Keratinocyte (primary cell): ENCODE data around the gene OVOL1. TPM values are rescaled to one million over a fixed set of nuclear protein-coding genes. Genes with fewer than 3 reads are reported as not detected.

Experiments used
- DNase-seq: peaks from one replicate; pipeline ENCODE4 v3.0.0-alpha.2; 2011; ENCODE audit warnings: low read depth, missing footprints, low spot score
- FAIRE-seq: peaks from 2 replicates; lab custom pipeline; 2011; peaks lifted over from hg19 to GRCh38; lab: Jason Lieb, UNC
- H2AFZ ChIP-seq: 2 replicates; pipeline ENCODE4 v1.6.0; 2012; ENCODE audit warnings: low read length, control low read depth, inconsistent platforms; ENCODE audit not compliant: control insufficient read depth
- H3K27ac ChIP-seq: 2 replicates; pipeline ENCODE4 v1.5.1; 2011; ENCODE audit warnings: low read length; ENCODE audit not compliant: control insufficient read depth, insufficient read depth
- H3K27me3 ChIP-seq: 3 replicates; pipeline ENCODE4 v1.6.0; 2011; ENCODE audit warnings: low read length; ENCODE audit not compliant: control insufficient read depth, insufficient read depth; ENCODE audit errors: extremely low read depth
- H3K36me3 ChIP-seq, 2 experiments: 2 replicates in 1 of 2; 3 replicates in 1 of 2; pipeline ENCODE4 v1.5.1; 2011; ENCODE audit warnings: low read length in 2 of 2, mild to moderate bottlenecking in 1 of 2; ENCODE audit not compliant: control insufficient read depth in 2 of 2, insufficient read depth in 2 of 2; ENCODE audit errors: extremely low read depth in 1 of 2
- H3K4me1 ChIP-seq: 3 replicates; pipeline ENCODE4 v1.5.1; 2011; ENCODE audit warnings: low read length; ENCODE audit not compliant: control insufficient read depth, insufficient read depth; ENCODE audit errors: extremely low read depth
- H3K4me2 ChIP-seq: 3 replicates; pipeline ENCODE4 v1.6.0; 2011; ENCODE audit warnings: low read depth, low read length; ENCODE audit not compliant: control insufficient read depth, insufficient read depth; ENCODE audit errors: extremely low read depth
- H3K4me3 ChIP-seq, 3 experiments: fragments of 200-600 bp in 1 of 3; sonication (generic) in 1 of 3; 2 replicates in 2 of 3; 3 replicates in 1 of 3; pipeline ENCODE4 v1.5.1; 2011 to 2016; ENCODE audit warnings: low read length in 3 of 3, mild to moderate bottlenecking in 3 of 3, control low read depth in 2 of 3, inconsistent platforms in 1 of 3, low read depth in 1 of 3, mixed read lengths in 1 of 3, mixed run types in 1 of 3, moderate library complexity in 1 of 3; ENCODE audit not compliant: control insufficient read depth in 2 of 3, insufficient read depth in 2 of 3; ENCODE audit errors: extremely low read depth in 1 of 3
- H3K79me2 ChIP-seq: 2 replicates; pipeline ENCODE4 v1.6.0; 2012; ENCODE audit warnings: low read length; ENCODE audit not compliant: control insufficient read depth, insufficient read depth
- H3K9ac ChIP-seq: 3 replicates; pipeline ENCODE4 v1.6.0; 2011; ENCODE audit warnings: low read length; ENCODE audit not compliant: control insufficient read depth, insufficient read depth; ENCODE audit errors: extremely low read depth
- H3K9me1 ChIP-seq: 3 replicates; pipeline ENCODE4 v1.6.0; 2011; ENCODE audit warnings: low read length; ENCODE audit not compliant: control insufficient read depth, insufficient read depth; ENCODE audit errors: extremely low read depth
- H3K9me3 ChIP-seq: 2 replicates; pipeline ENCODE4 v1.5.1; 2012; ENCODE audit warnings: low read depth, low read length; ENCODE audit not compliant: control insufficient read depth
- H4K20me1 ChIP-seq: 3 replicates; pipeline ENCODE4 v1.6.0; 2011; ENCODE audit warnings: low read length; ENCODE audit not compliant: control insufficient read depth, insufficient read depth; ENCODE audit errors: extremely low read depth
- EZH2 ChIP-seq: IDR thresholded peaks from one replicate; pipeline ENCODE4 v1.6.1; 2012; ENCODE audit warnings: inconsistent platforms, mild to moderate bottlenecking, low read length, moderate library complexity
- dilution Hi-C: fragments of 300-500 bp; cut with MboI; formaldehyde crosslinking; loops from one replicate; pipeline ENCODE4 v1.7.0; 2020; ENCODE audit warnings: low sequenced_read_pairs; ENCODE audit not compliant: extremely low pct_ligation_motif_present
- polyA plus RNA-seq, 5 experiments: library from polyadenylated mRNA; depleted of rRNA in 3 of 5; stranded (reverse) in 3 of 5; stranded (forward) in 1 of 5; unstranded in 1 of 5; fragments of >200 nt; gene quantifications; 1 replicate in 1 of 5; 2 replicates in 3 of 5; 3 replicates in 1 of 5; pipeline versions ENCODE4 v1.2.1 to v1.2.3, GENCODE V29; 2011 to 2012; ENCODE audit warnings: missing spikeins in 2 of 5, low read depth in 1 of 5, low replicate concordance in 1 of 5
- TF ChIP-seq, protein P1 (sequence below), 3 experiments: IDR thresholded peaks in 1 of 3; conservative IDR thresholded peaks in 1 of 3; optimal IDR thresholded peaks in 1 of 3; 2 replicates in 2 of 3; 3 replicates in 1 of 3; pipeline versions ENCODE3 to v1.5.1; 2011; ENCODE audit warnings: low read length in 3 of 3, mild to moderate bottlenecking in 3 of 3, moderate library complexity in 2 of 3, control low read depth in 1 of 3, inconsistent platforms in 1 of 3; ENCODE audit not compliant: insufficient read depth in 2 of 3; ENCODE audit errors: extremely low read depth in 1 of 3

The OVOL1 gene
- polyA plus RNA-seq, 1 donor (not counting 4 experiments of a cell fraction or from before 2014, with no cell fraction given) = 7.5 TPM

DNA sequence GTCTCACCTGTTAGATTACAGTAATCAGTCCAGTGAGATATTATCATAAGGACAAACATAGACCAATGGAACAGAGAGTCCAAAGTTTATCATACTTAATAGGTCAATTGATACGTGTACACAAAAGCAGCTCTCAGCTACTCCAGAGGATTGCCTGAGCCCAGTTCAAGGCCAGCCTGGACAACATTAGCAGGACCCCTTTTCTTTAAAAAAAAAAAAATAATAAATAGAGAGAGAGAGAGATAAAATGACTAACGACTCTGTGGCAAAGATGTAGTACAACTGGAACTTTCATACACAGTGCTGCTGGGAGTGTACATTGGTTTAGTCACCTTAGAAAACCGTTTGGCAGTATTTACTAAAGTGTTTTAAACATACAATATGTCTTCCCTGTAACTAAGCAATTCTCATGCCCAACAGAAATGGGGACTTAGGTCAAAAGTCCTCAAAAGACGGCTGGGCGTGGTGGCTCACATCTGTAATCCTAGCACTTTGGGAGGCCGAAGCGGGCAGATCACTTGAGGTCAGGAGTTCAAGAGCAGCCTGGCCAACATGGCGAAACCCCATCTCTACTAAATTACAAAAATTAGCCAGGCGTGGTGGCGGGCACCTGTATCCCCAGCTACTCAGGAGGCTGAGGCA lies 57.5 kb downstream of the OVOL1 start:
- Histone ChIP-seq H4K20me1 (no peaks in the 10 kb centered on the region), H3K27me3 (no peaks in the 10 kb centered on the region), H3K4me1 (peaks cover 4% of the 10 kb centered on the region), H3K27ac (no peak overlapping the region), H3K9me1 (no peaks in the 10 kb centered on the region), H3K36me3 (no peaks in the 10 kb centered on the region), H3K79me2 (no peaks in the 10 kb centered on the region), H3K9me3 (no peaks in the 10 kb centered on the region), H2AFZ (no peak overlapping the region), H3K4me3 (no peak overlapping the region), H3K4me2 (no peak overlapping the region), H3K9ac (no peak overlapping the region)
- TF ChIP-seq, protein P1, sequence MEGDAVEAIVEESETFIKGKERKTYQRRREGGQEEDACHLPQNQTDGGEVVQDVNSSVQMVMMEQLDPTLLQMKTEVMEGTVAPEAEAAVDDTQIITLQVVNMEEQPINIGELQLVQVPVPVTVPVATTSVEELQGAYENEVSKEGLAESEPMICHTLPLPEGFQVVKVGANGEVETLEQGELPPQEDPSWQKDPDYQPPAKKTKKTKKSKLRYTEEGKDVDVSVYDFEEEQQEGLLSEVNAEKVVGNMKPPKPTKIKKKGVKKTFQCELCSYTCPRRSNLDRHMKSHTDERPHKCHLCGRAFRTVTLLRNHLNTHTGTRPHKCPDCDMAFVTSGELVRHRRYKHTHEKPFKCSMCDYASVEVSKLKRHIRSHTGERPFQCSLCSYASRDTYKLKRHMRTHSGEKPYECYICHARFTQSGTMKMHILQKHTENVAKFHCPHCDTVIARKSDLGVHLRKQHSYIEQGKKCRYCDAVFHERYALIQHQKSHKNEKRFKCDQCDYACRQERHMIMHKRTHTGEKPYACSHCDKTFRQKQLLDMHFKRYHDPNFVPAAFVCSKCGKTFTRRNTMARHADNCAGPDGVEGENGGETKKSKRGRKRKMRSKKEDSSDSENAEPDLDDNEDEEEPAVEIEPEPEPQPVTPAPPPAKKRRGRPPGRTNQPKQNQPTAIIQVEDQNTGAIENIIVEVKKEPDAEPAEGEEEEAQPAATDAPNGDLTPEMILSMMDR (optimal IDR thresholded peaks at IDR 0.05 in 1 of 3, IDR thresholded peaks at IDR 0.05 in 1 of 3, conservative IDR thresholded peaks at IDR 0.05 in 1 of 3; ENCODE audit: extremely low read depth in 1 of 3, insufficient read depth in 2 of 3, low read length in 3 of 3) = no peak
- TF ChIP-seq EZH2 = no peak
- FAIRE-seq (no peak), DNase-seq (no peak)
- dilution Hi-C loops = no loop called here

Other genes starting within 250 kb of the OVOL1 start
- 9.1 to 23.0 TPM (median 11.0 TPM) in 3 replicates for gene LTBP3, start 228.7 kb upstream of the OVOL1 start, polyA plus RNA-seq
- gene ZNRD2, start 216.6 kb upstream of the OVOL1 start, polyA plus RNA-seq = 33.6 to 48.5 TPM (median 47.5 TPM) in 3 replicates
- gene FAM89B, start 214.5 kb upstream of the OVOL1 start, polyA plus RNA-seq = 11.5 to 37.6 TPM (median 13.5 TPM) in 3 replicates
- gene EHBP1L1, start 211.0 kb upstream of the OVOL1 start, polyA plus RNA-seq = 8.5 to 14.0 TPM (median 10.4 TPM) in 3 replicates
- 0.14 to 1.5 TPM (median 0.46 TPM) in 3 replicates for gene KCNK7, start 191.3 kb upstream of the OVOL1 start, polyA plus RNA-seq
- gene MAP3K11, start 172.8 kb upstream of the OVOL1 start, polyA plus RNA-seq = 13.6 to 18.8 TPM (median 17.5 TPM) in 3 replicates
- 6.1 to 16.5 TPM (median 10.5 TPM) in 3 replicates for gene PCNX3, start 171.3 kb upstream of the OVOL1 start, polyA plus RNA-seq
- 4.5 to 7.2 TPM (median 7.1 TPM) in 3 replicates for gene SIPA1, start 149.0 kb upstream of the OVOL1 start, polyA plus RNA-seq
- gene RELA, start 124.1 kb upstream of the OVOL1 start, polyA plus RNA-seq = 20.4 to 49.4 TPM (median 23.5 TPM) in 3 replicates
- gene KAT5, start 74.8 kb upstream of the OVOL1 start, polyA plus RNA-seq = 26.8 to 32.1 TPM (median 30.3 TPM) in 3 replicates
- gene RNASEH2C, start 66.3 kb upstream of the OVOL1 start, polyA plus RNA-seq = 16.0 to 20.6 TPM (median 18.5 TPM) in 3 replicates
- 3.1 to 6.8 TPM (median 3.1 TPM) in 3 replicates for gene AP5B1, start 6.1 kb upstream of the OVOL1 start, polyA plus RNA-seq
- gene SNX32, start 46.9 kb downstream of the OVOL1 start, polyA plus RNA-seq = 0.12 to 0.44 TPM (median 0.15 TPM) in 3 replicates
- gene CFL1, start 71.1 kb downstream of the OVOL1 start, polyA plus RNA-seq = 571 to 1,860 TPM (median 1,236 TPM) in 3 replicates
- gene MUS81, start 73.4 kb downstream of the OVOL1 start, polyA plus RNA-seq = 24.7 to 34.4 TPM (median 28.0 TPM) in 3 replicates
- 4.6 to 13.6 TPM (median 4.8 TPM) in 3 replicates for gene EFEMP2, start 85.7 kb downstream of the OVOL1 start, polyA plus RNA-seq
- not detected in 3 replicates for gene CTSW, start 92.8 kb downstream of the OVOL1 start, polyA plus RNA-seq
- 83.0 to 104 TPM (median 95.1 TPM) in 3 replicates for gene FIBP, start 101.4 kb downstream of the OVOL1 start, polyA plus RNA-seq
- 4.1 to 6.8 TPM (median 6.0 TPM) in 3 replicates for gene CCDC85B, start 103.6 kb downstream of the OVOL1 start, polyA plus RNA-seq
- 9.4 to 25.3 TPM (median 21.8 TPM) in 3 replicates for gene FOSL1, start 113.3 kb downstream of the OVOL1 start, polyA plus RNA-seq
- gene C11orf68, start 132.0 kb downstream of the OVOL1 start, polyA plus RNA-seq = 18.4 to 30.9 TPM (median 25.0 TPM) in 3 replicates
- gene DRAP1, start 132.4 kb downstream of the OVOL1 start, polyA plus RNA-seq = 135 to 175 TPM (median 138 TPM) in 3 replicates
- gene TSGA10IP, start 158.4 kb downstream of the OVOL1 start, polyA plus RNA-seq = not detected in 3 replicates
- 5.9 to 28.0 TPM (median 14.7 TPM) in 3 replicates for gene SART1, start 174.7 kb downstream of the OVOL1 start, polyA plus RNA-seq
- gene EIF1AD, start 215.1 kb downstream of the OVOL1 start, polyA plus RNA-seq = 23.1 to 36.8 TPM (median 29.6 TPM) in 3 replicates
- 112 to 187 TPM (median 154 TPM) in 3 replicates for gene BANF1, start 215.4 kb downstream of the OVOL1 start, polyA plus RNA-seq
- gene CST6, start 224.9 kb downstream of the OVOL1 start, polyA plus RNA-seq = 1.4 to 2.3 TPM (median 1.7 TPM) in 3 replicates
- gene CATSPER1, start 239.4 kb downstream of the OVOL1 start, polyA plus RNA-seq = 0.07 TPM in 1 of 3 replicates, not detected in the others